GM19397 (cell line): ENCODE measurements around the gene CCDC175.

Experiments
- ATAC-seq: cut with Tn5 transposase; IDR thresholded peaks from one replicate; pipeline ENCODE4 v1.9.1; 2021; ENCODE audit warnings: mild to moderate bottlenecking, moderate library complexity; ENCODE audit not compliant: unreplicated experiment

The CCDC175 gene

DNA sequence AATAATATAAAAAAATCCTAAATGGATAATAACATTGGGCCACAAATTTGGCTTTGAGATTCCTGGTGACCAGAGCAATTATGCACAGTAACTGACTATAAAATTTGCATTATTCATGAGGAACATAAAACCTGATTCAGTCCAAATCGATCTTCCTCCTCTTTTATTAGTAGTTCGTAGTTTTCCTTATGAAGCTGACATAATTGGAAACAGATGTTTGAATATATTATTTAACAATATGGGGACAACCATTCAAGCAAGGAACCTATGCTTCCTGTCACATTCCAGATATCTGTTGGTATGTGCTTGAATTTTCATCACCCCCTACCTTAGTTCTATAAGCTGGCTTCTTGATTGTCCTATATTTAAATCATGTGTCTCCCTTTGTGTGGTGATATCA is 34.9 kb downstream of the CCDC175 start:
- ATAC-seq: no peak

DNA sequence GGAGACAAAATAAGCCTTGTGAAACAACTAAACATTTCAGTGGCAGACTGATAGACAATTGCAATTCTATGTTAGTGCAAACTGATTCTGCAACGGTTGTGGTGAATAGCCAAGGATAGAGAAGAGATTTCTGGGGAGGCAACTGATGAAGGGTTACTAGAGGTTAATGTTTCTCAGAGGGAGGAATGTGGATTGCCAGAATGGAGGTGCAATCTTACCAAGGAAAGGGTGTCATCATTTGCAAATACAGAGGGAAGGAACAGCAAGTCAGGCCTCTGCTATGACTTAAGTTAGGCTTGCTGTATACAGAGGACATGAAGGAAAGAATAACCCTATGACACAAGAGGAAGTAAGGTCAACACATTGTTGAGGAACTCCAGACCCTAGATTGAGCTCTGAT is 35.8 kb downstream of the CCDC175 start:
- no peak for ATAC-seq

DNA sequence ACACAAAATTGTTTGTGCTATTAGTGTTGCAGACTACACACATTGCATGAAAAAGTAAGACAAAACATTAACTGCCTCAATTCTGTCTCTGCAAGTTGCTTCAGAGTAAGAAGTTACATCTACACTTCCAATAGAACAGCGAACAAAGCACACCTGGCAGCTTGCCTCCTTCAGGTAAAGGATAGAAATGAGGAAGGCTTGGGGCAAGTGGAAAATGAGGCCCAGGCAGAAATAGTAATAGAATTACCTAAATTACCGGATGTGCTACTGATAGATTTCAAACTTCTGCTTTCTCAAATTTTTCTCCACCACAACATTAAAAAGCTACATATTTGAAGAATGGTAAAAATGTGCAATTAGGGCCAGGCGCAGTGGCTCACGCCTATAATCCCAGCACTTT is 37.7 kb downstream of the CCDC175 start:
- ATAC-seq: no peak

DNA sequence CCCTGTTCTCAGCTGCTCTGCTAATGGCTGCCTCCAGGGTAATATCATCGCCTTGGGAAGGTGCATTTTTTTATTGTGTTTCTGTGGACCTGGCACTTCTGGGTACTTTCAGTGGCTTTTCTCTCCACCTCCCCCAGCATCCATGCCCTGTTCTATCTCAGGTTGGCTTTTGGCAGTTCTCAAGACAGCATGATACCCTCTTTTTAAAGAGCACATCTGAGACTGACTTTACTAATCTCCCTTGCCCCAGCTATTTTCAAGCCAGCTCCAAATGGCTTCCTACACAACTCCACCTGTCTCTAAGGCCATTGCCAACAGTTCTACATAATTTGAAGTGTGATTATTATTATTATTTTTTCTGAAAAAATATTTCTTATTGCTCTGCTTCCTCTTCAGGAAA is 39.1 kb downstream of the CCDC175 start:
- no peak for ATAC-seq

DNA sequence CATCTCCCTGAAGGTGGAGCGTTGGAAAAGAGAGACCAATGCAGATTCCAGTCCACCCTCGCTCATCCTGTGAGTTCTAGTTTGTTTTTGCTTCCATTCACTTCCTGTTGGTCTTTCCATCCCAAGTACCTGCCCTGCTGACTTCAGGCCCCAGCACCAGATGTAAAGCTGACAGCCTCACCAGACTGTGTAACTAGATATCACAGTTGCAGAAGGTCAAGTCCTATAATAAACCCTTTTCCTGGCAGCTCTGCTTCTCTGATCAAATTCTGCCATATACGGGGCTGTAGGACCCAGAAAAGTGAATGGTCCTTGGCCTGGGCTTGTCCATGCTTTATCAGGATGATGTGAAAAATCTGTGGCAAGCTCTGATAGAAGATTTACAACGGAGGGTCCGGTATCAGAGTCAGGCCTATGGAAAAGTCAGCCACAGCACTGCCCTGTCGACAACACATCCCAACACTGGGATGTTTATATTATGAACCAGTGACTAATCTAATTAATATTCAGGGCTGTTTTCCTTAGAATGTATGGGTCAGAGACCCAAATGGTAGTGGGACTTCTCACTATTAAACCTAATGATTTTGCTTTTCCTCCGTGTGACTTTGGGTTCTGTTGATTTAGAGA is 42.1 kb downstream of the CCDC175 start:
- ATAC-seq: no peak

DNA sequence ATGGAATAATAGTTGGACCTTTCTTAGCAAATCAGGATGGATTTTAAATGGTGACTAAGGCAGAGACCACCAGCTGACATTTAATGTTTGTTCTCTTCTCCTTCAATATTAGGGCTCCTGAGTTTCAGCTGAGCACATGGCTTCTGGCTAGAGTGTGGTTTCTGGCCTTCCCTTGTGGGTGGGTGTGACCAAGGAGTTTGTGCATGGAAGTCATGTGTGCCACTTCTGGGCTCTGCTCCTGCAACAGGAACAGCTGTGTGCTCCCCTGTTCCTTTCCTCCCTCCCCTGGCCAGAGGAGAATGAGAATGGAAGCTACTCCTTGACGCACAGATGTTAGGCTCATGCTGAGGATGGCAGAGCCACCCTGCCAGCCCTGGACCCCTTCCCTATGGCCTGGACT is 44.2 kb downstream of the CCDC175 start:
- ATAC-seq: no peak

DNA sequence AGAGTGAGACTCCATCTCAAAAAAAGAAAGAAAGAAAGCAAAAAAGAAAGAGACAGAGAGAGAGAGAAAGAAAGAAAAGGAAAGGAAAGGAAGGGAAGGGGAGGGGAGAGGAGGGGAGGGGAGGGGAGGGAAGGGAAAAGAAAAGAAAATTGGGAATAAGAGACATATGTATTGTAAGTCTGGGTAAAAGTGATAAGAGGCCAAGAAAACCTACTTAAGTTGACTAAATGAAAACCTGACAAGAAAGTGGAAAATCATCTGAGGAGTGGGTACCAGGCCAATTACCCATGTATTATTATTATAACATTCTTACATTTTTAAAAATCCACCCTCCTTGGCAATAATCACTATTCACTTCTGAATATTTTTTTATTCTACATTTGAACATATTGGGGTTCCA is 46.3 kb downstream of the CCDC175 start:
- ATAC-seq: no peak

DNA sequence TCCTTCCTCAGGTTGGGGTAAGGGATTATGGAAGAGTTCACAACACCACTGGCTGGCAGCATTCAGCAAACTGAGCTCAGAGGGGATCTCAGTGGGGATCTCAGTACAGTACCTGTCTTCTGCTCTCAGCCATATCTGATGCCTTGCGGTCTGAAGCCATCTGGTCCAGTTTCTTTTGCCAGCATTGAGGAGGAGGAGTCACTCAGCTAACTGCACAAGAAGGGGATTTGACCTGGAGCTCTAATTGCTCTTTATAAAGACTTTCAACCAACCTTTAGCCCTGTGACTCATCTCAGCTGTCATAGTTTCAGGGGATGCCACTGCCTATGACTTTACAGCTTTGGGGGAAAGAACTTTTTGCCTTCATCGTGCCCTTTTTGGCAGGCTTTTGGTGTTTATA is 47.4 kb downstream of the CCDC175 start:
- ATAC-seq: no peak

DNA sequence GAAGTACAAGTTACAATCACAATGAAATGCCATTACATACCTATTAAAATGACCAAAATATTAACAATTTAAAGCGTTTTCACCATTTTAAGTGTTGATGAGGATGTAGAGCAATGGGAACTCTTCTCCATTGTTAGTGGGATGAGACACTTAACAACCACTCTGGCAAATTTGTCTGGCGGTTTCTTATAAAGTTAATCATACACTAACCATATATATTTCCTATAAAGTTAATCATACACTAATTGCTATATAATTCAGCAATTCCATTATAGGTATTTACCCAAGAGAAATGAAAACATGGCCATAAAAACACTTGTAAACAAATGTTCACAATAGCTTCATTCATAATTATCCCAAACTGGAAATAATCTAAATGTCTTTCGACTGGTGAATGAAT is 56.4 kb downstream of the CCDC175 start:
- no peak for ATAC-seq

DNA sequence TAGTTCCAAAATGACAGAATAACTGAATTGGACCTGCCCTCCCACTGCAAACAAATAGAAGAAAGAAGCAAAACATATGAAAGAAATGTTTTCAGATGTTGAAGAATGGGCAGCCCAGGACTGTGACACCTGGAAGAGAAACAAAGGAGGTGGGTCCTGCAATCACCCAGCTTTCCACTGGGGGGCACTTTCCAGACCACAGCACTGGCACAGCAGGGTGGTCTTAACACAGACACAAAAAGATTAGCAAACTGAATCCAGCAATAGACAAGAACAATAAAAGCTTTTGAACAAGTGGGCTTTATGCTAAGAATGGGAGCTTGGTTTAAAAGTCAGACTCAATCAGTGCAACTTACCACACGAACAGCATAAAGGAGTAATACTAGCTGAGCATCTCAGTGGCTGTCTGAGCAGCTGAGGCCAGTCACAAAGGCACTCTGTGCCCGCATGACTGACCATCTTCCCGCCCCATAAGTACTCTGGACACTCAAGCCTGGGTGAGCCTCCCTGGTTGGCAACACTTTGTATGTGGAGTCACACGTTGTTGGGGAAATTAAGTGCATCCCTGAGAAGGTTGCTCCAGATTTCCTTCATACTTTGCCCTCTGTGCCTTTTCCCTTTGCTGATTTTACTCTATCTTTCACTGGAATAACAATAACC is 64.6 kb downstream of the CCDC175 start:
- ATAC-seq: peak; percentile 52

DNA sequence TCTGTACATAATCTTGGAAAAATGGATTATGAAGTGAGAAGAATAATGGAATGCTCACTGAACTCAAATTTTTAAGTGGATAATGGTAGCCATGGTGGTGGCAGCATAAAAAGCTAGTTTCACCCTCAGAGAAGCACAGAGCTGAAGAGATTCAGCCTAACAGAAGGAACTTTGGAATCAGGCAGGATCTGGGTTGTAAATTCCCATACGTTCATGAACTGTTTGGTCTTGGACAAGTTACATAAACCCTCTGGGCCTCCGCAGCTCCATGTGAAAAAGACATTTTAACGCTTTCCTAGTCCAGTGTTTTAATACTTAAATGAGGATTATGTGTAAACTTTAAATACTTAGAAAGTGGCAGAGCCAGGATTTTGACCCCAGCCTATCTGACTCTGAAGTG is 65.6 kb downstream of the CCDC175 start:
- no peak for ATAC-seq

DNA sequence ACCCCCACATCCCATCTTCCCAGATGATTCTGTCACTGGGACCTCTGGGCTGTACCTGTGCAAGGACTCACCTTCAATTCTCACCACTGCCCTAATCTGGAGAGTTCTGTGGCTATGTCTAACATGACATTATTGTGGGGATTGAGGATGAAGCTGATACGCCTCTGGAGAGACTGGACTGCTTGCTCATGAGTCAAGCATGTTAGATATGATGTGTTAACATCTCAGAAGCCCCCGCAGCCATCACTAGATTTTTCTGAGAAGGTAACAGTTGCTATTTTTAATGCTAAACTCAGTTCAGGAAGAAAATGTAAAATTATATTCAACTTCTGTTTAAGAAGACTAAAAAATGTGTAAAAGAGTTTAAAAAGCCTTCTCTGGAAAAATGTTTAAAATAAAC is 66.6 kb downstream of the CCDC175 start:
- no peak for ATAC-seq

DNA sequence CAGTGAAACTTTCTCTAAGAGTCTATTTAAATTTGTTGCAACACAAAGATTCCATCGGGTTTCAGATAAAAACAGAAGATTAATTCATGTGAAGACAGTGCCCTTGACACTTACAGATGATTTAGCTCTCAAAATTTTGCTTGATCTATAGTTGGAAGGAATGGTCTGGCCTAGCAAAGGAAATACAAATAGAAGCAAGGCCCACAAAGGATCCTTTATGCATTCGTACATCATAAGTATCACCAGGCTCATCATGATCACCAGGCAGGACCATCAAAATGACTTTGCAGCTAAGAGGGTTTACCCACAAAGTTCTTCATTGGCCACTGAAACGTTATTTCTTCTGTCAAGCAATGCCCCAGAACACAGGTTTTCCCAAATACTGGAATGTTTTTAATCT is 67.5 kb downstream of the CCDC175 start:
- no peak for ATAC-seq

DNA sequence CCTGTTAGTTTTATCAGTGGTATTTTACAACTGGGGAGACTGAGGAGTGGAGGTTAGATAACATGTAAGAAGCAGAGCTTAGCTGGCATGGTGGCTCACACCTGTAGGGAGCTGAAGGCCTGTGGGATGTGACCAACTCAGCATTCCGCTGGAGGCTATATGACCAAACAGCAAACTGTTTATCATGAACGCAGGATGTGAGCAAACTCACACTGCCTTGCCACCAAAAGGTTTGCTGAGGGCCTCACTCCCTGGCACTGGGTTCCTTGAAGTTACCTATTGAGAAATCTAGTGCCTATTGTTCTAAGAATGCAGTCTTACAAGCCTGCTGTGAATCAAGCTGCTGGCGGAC is 68.9 kb downstream of the CCDC175 start:
- ATAC-seq: peak; percentile 25

DNA sequence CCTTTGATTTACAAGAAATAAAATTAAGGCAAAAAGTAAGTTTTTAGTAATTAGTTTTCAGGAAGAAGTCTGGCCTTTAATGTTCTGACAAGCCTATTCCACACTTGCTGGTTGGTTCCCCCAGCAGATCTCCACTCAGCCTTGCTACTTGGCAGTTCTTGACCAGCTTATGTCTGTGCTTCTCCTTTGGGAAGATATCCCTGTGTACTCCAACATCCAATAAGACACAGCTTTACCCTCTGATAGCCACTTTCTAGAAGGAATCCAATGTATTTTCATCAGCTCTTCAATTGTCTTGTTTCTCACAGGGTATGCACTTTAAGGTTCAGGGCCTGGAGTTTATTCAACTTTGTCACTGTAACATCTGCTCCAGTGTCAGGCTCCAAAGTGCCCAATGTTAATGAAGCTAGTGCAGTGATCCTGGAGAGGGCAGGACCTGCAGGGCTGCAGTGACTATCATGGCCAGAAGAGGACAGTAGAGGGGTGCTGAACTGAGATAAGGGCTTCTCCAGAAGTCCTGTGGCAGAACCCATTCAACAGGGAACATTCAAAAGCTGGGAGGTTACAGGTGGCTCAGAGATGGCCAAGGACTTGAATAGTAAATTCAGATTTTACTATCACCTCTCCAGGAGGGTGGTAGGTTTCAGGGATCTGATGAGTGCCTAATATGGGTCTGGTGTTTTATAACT is 69.4 kb downstream of the CCDC175 start:
- peak; percentile 83 for ATAC-seq

DNA sequence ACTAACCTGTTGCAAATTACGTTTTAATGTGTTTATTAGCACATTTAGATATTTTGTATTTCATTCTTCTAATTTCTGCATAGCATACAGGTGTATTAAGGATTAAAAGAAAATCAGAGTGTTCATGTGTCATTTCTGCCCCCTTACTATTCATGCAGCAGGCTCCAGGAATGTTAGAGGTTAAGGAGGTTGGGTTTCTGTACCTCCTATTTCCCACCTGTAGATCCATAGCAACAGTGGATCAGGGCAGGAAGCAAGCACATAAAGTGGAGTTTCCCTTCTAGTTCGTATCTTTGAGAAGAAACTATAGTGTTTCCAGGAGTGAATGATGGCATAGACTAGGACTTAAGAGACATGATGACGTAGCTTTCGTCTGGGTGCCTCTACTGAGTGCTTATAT is 73.4 kb downstream of the CCDC175 start:
- no peak for ATAC-seq

DNA sequence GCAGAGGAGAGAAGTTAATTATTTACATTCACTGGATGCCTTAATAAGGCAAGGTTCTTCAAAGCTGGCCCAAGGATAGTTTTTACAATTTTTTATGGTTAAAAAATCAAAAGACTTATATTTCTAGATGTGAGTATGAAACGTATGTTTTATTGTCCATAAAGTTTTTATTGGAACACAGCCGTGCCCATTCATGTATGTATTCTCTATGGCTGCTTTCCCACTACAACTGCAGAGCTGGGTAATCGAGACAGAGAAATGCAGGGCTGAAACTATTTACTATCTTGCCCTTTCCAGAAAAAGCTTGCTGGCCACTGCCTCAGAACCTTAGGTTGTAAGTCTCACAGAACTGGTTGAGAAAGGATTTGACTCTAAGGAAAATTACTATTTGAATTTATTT is 75.9 kb downstream of the CCDC175 start:
- ATAC-seq: no peak

DNA sequence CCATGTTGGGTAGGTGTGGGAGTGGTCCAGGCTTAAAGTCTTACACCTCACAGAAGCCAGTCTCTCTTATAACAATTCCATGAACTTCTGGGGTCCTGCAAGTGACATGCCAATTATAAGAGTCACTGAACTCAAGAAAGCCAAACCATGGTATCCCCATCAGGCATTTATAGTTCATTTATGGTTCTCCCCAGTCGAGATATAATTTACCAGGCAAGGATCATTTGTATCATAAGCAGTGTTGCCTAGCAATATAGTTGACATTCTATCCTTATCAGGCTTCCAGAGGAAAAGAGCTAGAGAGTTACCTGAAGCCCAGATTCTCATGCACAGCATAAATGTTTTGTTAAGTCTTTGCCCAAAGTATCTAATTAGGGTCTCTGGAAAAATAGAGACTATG is 84.2 kb downstream of the CCDC175 start:
- no peak for ATAC-seq

DNA sequence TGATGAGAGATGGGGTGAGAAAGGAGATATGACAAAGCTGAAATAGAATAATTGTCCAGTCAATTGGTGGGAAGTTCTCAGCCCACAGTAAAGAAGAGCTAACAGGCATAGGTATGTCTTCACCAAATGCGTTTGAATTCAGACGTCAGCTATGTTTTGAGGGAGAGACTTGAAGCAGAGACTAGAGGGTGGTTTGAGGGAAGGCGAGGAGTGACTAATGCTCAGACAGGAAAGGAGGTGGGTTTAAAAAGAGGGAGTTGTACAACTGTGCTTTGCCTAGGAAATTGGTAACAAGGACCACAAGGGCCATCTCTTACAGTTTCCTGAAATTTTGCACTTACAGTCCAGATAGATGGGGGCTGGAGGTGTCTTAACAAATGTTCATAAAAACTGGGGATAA is 85.9 kb downstream of the CCDC175 start:
- no peak for ATAC-seq

DNA sequence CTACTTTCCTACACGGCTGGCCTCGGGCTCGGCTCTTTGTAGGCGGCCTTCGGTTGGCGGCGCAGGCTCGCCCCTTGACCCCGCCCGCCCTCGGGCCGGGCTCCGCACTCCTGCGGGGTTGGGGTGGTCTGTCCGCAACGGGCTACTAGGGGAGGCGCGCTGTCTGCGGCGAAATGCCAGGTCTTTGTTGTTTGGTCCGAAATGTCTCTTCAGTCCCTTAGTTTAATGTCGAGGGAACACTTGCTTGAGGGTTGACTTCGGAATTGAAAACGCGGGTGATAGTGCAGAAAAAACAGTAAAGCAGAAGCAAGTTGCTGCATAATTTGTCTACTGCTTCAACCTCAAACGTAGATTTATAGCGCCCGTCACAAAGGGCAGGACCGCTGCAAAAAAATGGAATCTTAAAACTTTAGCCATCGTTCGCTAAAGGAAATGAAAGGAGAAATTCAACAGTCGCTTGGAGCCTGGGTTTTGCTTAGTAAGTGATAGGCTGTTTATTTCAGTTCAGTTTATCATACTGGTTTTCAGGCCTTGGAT is 91.9 kb downstream of the CCDC175 start:
- ATAC-seq: peak; percentile 43

DNA sequence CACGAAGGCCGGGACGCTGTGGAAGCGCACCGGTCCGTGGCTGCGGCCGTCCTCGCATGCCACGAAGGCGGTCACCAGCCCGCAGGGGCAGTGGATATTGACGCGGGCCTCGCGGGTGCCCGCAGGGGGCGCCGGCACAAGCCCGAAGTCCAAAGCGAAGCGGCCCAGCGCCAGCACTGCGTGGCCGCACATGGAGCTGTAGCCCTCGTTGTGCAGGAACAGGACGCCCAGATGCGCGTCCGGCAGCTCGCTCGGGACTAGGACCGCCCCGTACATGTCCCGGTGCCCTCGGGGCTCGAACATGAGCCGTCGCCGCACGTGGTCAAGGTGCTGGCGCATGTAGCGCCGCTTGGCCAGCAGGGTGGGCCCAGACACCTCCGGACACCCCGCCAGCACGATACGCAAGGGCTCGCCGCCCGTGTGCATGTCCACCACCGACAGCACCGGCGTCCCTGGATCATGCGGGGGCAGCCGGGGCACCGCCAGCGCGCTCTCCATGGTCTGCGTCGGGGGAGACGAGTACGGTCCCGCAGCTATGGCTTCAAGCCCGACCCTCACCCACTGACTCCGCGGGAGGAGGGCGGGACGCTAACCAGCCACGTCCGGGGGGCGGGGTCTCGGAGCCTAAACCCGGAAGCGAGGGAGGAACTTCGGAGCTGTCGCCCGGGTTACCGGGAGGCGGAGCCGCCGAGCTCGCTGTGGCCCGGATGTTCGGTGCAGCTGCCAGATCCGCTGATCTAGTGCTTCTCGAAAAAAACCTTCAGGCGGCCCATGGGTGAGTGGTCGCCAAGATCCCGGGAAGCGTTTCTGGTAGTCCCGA is 92.6 kb downstream of the CCDC175 start, which contains the start of the genes JKAMP and L3HYPDH:
Gene JKAMP, plus strand, starts transcription at position 699 of the 820 bp plus-strand sequence. Its CDS starts 73 bp downstream, at position 772.
Gene L3HYPDH, minus strand, starts transcription at position 590 of the 820 bp plus-strand sequence. Its CDS starts 92 bp downstream, at position 498.
- ATAC-seq: peak; percentile 87
